ENCODE measurements around the gene EXO5. TPM values are rescaled to one million over a fixed set of nuclear protein-coding genes. Genes with fewer than 3 reads are reported as not detected.

Gene EXO5
- total and polyA plus RNA-seq, 2 of the 13 experiments (the other 11 are each of a cell fraction or from before 2014, with no cell fraction given): 9.9 to 20.5 TPM

GRCh38 chr1:40478276-40478675 lies 30.3 kb upstream of the EXO5 start (continued):
- TF ChIP-seq ELK4 (CRISPR knock-in tag; IDR thresholded peaks at IDR 0.05; ENCODE audit: borderline replicate concordance) (no peak), DMAP1 (CRISPR knock-in tag; IDR thresholded peaks at IDR 0.05) (no peak), ZBTB43 (CRISPR knock-in tag; conservative IDR thresholded peaks at IDR 0.05) (no peak), KDM1A (CRISPR knock-in tag; IDR thresholded peaks at IDR 0.05) (no peak), POLR2AphosphoS2 (IDR thresholded peaks at IDR 0.05; ENCODE audit: low read depth, low read length) (no peak)

- Histone ChIP-seq H3K79me2 (ENCODE audit: insufficient read depth, low read length) (peaks cover 5% of the 10 kb centered on the region), H4K20me1 (ENCODE audit: insufficient read depth, low read length) (no peaks in the 10 kb centered on the region), H3K4me1 (ENCODE audit: insufficient read depth, low read length) (peaks cover 15% of the 10 kb centered on the region), H3K4me2 (ENCODE audit: low read depth, low read length) (no peak overlapping the region), H3K9me3 (ENCODE audit: low read length) (peaks cover 19% of the 10 kb centered on the region), H3K4me3 (replicated peaks in 1 of 3; ENCODE audit: insufficient read depth in 1 of 3, low read depth in 2 of 3, low read length in 3 of 3) (no peak overlapping the region), H3K27me3 (ENCODE audit: control insufficient read depth in 1 of 2, insufficient read depth in 2 of 2, low read length in 2 of 2) (peaks cover 0 to 3% of the 10 kb centered on the region in 2 experiments; a peak in 1 of 5 replicates), H3K27ac (ENCODE audit: extremely low read length, insufficient read depth, low read length) (no peak overlapping the region), H3K36me3 (replicated peaks in 1 of 2; ENCODE audit: control insufficient read depth in 1 of 2, insufficient read depth in 2 of 2, low read length in 2 of 2) (peaks cover 2 to 14% of the 10 kb centered on the region in 2 experiments; a peak in 1 of 5 replicates), H2AFZ (ENCODE audit: low read length) (no peak overlapping the region), H3K9ac (ENCODE audit: insufficient read depth, low read depth, low read length) (no peak overlapping the region)
- in situ Hi-C loops (cut with HindIII; ENCODE audit: extremely low pct_ligation_motif_present, low pct_unique_long_range_greater_than_20kb) (no loop called here), intact Hi-C loops (cut with micrococcal nuclease; ENCODE audit: unreplicated experiment) (no loop called here)
- no TSS peak for BruUV-seq (replicated peaks)
- ATAC-seq (no peak), FAIRE-seq (no peak), DNase-seq (ENCODE audit: low spot score) (no peak)
- ChIA-PET POLR2A (no interaction called here), CTCF (ENCODE audit: low intra/inter-chr PET ratio, low total read pairs) (no interaction called here)
- no peak for TF ChIP-seq ZNF660 (CRISPR knock-in tag; IDR thresholded peaks at IDR 0.05; ENCODE audit: borderline replicate concordance, low read depth)
- TF ChIP-seq ZNF143 (CRISPR knock-in tag; IDR thresholded peaks at IDR 0.05): no peak
- TF ChIP-seq RARA (CRISPR knock-in tag; IDR thresholded peaks at IDR 0.05): no peak
- TF ChIP-seq RFX5 (IDR thresholded peaks at IDR 0.05; ENCODE audit: low read depth, low read length): no peak
- TF ChIP-seq SOX5 (CRISPR knock-in tag; IDR thresholded peaks at IDR 0.05; ENCODE audit: borderline replicate concordance): no peak
- WGBS (ENCODE audit: low lambda C conversion rate): 90% methylated on average over 4 of the region's 4 CpGs
Measured at GRCh38 chr1:40479156-40479555, 29.4 kb upstream of the EXO5 start.
